ENCODE measurements around the gene EEA1.

EEA1 gene

GRCh38 chr12:92844151-92844763, 84.8 kb downstream of the EEA1 start:
- Histone ChIP-seq H3K27ac (ENCODE audit: low read depth, low read length) (no peak overlapping the region), H3K9ac (ENCODE audit: low read length in 5 of 5) (no peak overlapping the region), H3K36me3 (ENCODE audit: control insufficient read depth in 5 of 5, insufficient read depth in 5 of 5, low read length in 5 of 5) (peaks cover 3 to 19% (median 10%) of the 10 kb centered on the region in 5 donors), H3K4me1 (ENCODE audit: control insufficient read depth in 5 of 5, insufficient read depth in 5 of 5, low read length in 5 of 5) (peaks cover 0 to 12% (median 0%) of the 10 kb centered on the region in 5 donors), H3K4me3 (ENCODE audit: low read depth in 1 of 5, low read length in 5 of 5) (no peak overlapping the region), H3K27me3 (ENCODE audit: control insufficient read depth in 5 of 5, insufficient read depth in 4 of 5, low read length in 5 of 5) (no peaks in the 10 kb centered on the region), H3K9me3 (ENCODE audit: control insufficient read depth in 5 of 5, low read length in 5 of 5) (peaks cover 0 to 3% (median 0%) of the 10 kb centered on the region in 5 donors)

DNA sequence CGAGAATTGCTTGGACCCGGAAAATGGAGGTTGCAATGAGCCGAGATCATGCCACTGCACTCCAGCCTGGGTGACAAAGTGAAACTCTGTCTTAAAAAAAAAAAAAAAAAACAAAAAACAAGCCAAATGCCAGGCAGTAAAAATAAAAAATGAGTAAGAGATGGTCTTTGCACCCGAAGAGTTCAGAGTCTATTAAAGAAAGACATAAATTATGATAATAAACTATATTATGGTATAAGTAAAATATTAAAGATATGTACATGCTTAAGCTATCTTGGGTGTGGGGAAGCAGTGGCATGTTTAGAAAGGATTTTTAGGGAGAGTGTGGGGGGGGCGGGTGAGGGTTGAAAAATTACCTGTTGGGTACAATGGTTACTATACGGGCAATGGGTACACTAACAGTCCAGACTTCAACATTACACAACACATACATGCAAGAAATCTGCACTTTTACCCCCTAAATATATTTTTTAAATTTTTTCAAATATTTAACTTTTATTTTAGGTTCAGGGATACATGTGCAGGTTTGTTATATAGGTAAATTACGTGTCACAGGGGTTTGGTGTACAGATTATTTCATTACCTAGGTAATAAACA, 99.3 kb downstream of the EEA1 start:
- H3K9ac ChIP-seq (ENCODE audit: low read length in 5 of 5) = no peak overlapping the region
- H3K4me3 ChIP-seq (ENCODE audit: low read depth in 1 of 5, low read length in 5 of 5) = no peak overlapping the region
- no peaks in the 10 kb centered on the region for H3K4me1 ChIP-seq (ENCODE audit: control insufficient read depth in 5 of 5, insufficient read depth in 5 of 5, low read length in 5 of 5)
- no peaks in the 10 kb centered on the region for H3K27me3 ChIP-seq (ENCODE audit: control insufficient read depth in 5 of 5, insufficient read depth in 4 of 5, low read length in 5 of 5)
- H3K9me3 ChIP-seq (ENCODE audit: control insufficient read depth in 5 of 5, low read length in 5 of 5) = no peaks in the 10 kb centered on the region
- no peak overlapping the region for H3K27ac ChIP-seq (ENCODE audit: low read depth, low read length)
- H3K36me3 ChIP-seq (ENCODE audit: control insufficient read depth in 5 of 5, insufficient read depth in 5 of 5, low read length in 5 of 5) = peaks cover 8 to 35% (median 26%) of the 10 kb centered on the region in 5 donors

DNA sequence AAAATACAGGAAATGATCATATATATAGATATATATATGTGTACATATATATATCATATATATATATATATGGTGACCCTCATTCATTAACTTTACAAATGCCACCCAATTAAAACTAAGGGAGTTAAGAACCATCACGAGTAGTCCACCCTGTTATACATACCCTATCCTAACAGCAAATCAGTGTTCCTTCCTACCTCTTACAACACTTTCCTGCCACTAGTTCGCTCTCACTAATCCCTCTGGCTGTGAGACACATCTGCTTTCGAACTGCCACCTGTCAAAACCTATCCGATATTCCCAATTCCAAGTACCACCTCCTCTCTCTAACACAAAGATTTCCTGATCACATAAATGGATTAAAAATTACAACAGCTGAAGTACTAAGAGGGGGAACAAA, 100.5 kb downstream of the EEA1 start:
- Histone ChIP-seq H3K9me3 (ENCODE audit: control insufficient read depth in 5 of 5, low read length in 5 of 5) (no peaks in the 10 kb centered on the region), H3K4me3 (ENCODE audit: low read depth in 1 of 5, low read length in 5 of 5) (no peak overlapping the region), H3K4me1 (ENCODE audit: control insufficient read depth in 5 of 5, insufficient read depth in 5 of 5, low read length in 5 of 5) (no peaks in the 10 kb centered on the region), H3K36me3 (ENCODE audit: control insufficient read depth in 5 of 5, insufficient read depth in 5 of 5, low read length in 5 of 5) (peaks cover 13 to 44% (median 33%) of the 10 kb centered on the region in 5 donors), H3K27ac (ENCODE audit: low read depth, low read length) (no peak overlapping the region), H3K27me3 (ENCODE audit: control insufficient read depth in 5 of 5, insufficient read depth in 4 of 5, low read length in 5 of 5) (no peaks in the 10 kb centered on the region), H3K9ac (ENCODE audit: low read length in 5 of 5) (no peak overlapping the region)

DNA sequence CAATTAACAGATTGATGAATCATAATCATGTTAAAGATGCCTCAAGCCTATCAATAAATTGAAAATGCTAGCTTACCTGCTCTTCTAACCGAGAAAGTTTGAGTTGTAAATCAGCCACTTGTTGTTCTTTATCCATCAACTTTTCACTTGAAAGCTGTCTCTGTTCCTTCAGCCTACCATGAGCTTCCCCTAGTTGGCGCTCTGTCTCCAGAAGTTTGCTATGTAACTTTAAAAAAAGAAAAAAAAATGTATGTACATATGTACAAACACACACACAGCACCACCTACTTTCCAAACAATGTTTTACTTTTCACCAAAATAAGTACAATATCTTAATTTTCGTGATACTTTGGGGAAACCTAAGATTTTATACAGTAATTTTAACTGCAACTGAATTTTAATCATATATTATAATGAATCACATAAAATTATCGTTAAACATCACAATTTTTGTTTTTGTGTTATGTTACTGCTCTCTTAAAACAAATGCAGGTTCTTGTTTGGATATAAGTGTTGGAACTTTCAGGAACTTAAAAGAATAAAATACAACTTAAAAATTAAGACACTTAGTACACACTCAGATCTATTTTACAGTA, 101.2 kb downstream of the EEA1 start:
- Histone ChIP-seq H3K9ac (ENCODE audit: low read length in 5 of 5) (no peak overlapping the region), H3K4me1 (ENCODE audit: control insufficient read depth in 5 of 5, insufficient read depth in 5 of 5, low read length in 5 of 5) (no peaks in the 10 kb centered on the region), H3K9me3 (ENCODE audit: control insufficient read depth in 5 of 5, low read length in 5 of 5) (no peaks in the 10 kb centered on the region), H3K36me3 (ENCODE audit: control insufficient read depth in 5 of 5, insufficient read depth in 5 of 5, low read length in 5 of 5) (peaks cover 13 to 46% (median 28%) of the 10 kb centered on the region in 5 donors), H3K27me3 (ENCODE audit: control insufficient read depth in 5 of 5, insufficient read depth in 4 of 5, low read length in 5 of 5) (no peaks in the 10 kb centered on the region), H3K4me3 (ENCODE audit: low read depth in 1 of 5, low read length in 5 of 5) (no peak overlapping the region), H3K27ac (ENCODE audit: low read depth, low read length) (no peak overlapping the region)

- no peak overlapping the region for H3K27ac ChIP-seq (ENCODE audit: low read depth, low read length)
- H3K4me3 ChIP-seq (ENCODE audit: low read depth in 1 of 5, low read length in 5 of 5) = no peak overlapping the region
- H3K9me3 ChIP-seq (ENCODE audit: control insufficient read depth in 5 of 5, low read length in 5 of 5) = no peaks in the 10 kb centered on the region
- peaks cover 16 to 40% (median 28%) of the 10 kb centered on the region in 5 donors for H3K36me3 ChIP-seq (ENCODE audit: control insufficient read depth in 5 of 5, insufficient read depth in 5 of 5, low read length in 5 of 5)
- H3K4me1 ChIP-seq (ENCODE audit: control insufficient read depth in 5 of 5, insufficient read depth in 5 of 5, low read length in 5 of 5) = no peaks in the 10 kb centered on the region
- no peak overlapping the region for H3K9ac ChIP-seq (ENCODE audit: low read length in 5 of 5)
- H3K27me3 ChIP-seq (ENCODE audit: control insufficient read depth in 5 of 5, insufficient read depth in 4 of 5, low read length in 5 of 5) = no peaks in the 10 kb centered on the region
These were observed 108.0 kb downstream of the EEA1 start for GRCh38 chr12:92821142-92821541.

GRCh38 chr12:92814584-92814983, 114.5 kb downstream of the EEA1 start:
- Histone ChIP-seq H3K9ac (ENCODE audit: low read length in 5 of 5) (no peak overlapping the region), H3K9me3 (ENCODE audit: control insufficient read depth in 5 of 5, low read length in 5 of 5) (no peaks in the 10 kb centered on the region), H3K4me3 (ENCODE audit: low read depth in 1 of 5, low read length in 5 of 5) (no peak overlapping the region), H3K27ac (ENCODE audit: low read depth, low read length) (no peak overlapping the region), H3K36me3 (ENCODE audit: control insufficient read depth in 5 of 5, insufficient read depth in 5 of 5, low read length in 5 of 5) (peaks cover 11 to 51% (median 30%) of the 10 kb centered on the region in 5 donors), H3K27me3 (ENCODE audit: control insufficient read depth in 5 of 5, insufficient read depth in 4 of 5, low read length in 5 of 5) (no peaks in the 10 kb centered on the region), H3K4me1 (ENCODE audit: control insufficient read depth in 5 of 5, insufficient read depth in 5 of 5, low read length in 5 of 5) (no peaks in the 10 kb centered on the region)

DNA sequence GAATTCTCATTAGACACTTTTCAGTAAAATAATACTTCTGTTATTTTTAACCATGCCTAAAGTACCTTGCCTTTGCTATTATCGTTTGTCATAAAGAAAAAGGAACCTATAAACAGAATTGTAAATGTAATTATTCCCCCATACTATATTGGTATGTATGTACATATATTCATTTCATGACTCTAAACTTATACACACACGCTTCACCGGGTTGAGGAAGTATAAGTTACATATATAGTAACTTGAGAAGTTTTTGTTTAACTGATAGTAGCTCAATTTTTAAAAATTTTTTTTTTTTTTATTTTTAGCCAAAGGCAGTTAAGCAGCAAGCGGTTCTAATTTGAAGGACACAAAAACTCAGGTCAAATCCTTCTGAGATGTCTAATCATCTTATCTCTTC, 118.7 kb downstream of the EEA1 start:
- Histone ChIP-seq H3K4me3 (ENCODE audit: low read depth in 1 of 5, low read length in 5 of 5) (no peak overlapping the region), H3K36me3 (ENCODE audit: control insufficient read depth in 5 of 5, insufficient read depth in 5 of 5, low read length in 5 of 5) (peaks cover 21 to 51% (median 26%) of the 10 kb centered on the region in 5 donors), H3K9ac (ENCODE audit: low read length in 5 of 5) (no peak overlapping the region), H3K27ac (ENCODE audit: low read depth, low read length) (no peak overlapping the region), H3K9me3 (ENCODE audit: control insufficient read depth in 5 of 5, low read length in 5 of 5) (no peaks in the 10 kb centered on the region), H3K4me1 (ENCODE audit: control insufficient read depth in 5 of 5, insufficient read depth in 5 of 5, low read length in 5 of 5) (no peaks in the 10 kb centered on the region), H3K27me3 (ENCODE audit: control insufficient read depth in 5 of 5, insufficient read depth in 4 of 5, low read length in 5 of 5) (no peaks in the 10 kb centered on the region)

DNA sequence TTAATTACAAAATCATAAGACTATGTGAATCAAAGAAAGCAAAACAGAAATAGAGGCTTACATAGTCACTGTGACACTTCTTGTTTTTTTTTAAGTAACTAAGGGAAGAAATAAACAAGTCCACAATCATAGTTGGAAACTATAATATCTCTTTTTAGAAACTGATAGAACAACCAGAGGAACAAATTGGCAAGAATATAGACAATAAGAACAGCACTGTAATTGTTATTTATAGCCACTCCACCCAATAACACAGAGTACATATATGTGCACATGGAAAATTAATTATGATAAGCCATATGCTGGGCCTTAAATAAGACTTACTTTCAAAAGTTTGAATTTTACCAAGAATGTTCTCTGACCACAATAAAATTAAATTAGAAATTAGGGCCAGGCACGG, 125.2 kb downstream of the EEA1 start:
- H3K27ac ChIP-seq (ENCODE audit: low read depth, low read length) = no peak overlapping the region
- H3K9me3 ChIP-seq (ENCODE audit: control insufficient read depth in 5 of 5, low read length in 5 of 5) = no peaks in the 10 kb centered on the region
- H3K9ac ChIP-seq (ENCODE audit: low read length in 5 of 5) = no peak overlapping the region
- H3K36me3 ChIP-seq (ENCODE audit: control insufficient read depth in 5 of 5, insufficient read depth in 5 of 5, low read length in 5 of 5) = peaks cover 24 to 47% (median 31%) of the 10 kb centered on the region in 5 donors
- H3K27me3 ChIP-seq (ENCODE audit: control insufficient read depth in 5 of 5, insufficient read depth in 4 of 5, low read length in 5 of 5) = no peaks in the 10 kb centered on the region
- peaks cover 0 to 3% (median 0%) of the 10 kb centered on the region in 5 donors for H3K4me1 ChIP-seq (ENCODE audit: control insufficient read depth in 5 of 5, insufficient read depth in 5 of 5, low read length in 5 of 5)
- H3K4me3 ChIP-seq (ENCODE audit: low read depth in 1 of 5, low read length in 5 of 5) = no peak overlapping the region

DNA sequence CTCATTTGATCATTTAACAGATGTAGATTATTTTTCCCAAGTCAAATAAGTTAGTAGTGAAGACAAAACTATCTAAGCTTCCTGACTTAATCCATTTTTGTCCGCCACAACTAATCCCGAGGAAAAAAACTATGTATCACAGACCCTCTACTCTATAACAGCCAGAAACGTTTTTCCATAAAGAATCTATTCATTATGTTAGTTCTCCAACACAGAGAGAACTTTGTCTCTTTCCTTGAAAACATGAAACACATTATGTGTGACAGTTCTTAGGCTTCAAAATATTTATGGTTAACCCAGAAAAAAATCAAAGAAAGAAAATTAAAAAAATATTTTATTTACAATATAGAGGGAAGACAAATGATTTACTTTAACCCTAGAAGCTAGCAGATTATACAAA, 126.2 kb downstream of the EEA1 start:
- Histone ChIP-seq H3K27ac (ENCODE audit: low read depth, low read length) (no peak overlapping the region), H3K4me3 (ENCODE audit: low read depth in 1 of 5, low read length in 5 of 5) (no peak overlapping the region), H3K4me1 (ENCODE audit: control insufficient read depth in 5 of 5, insufficient read depth in 5 of 5, low read length in 5 of 5) (peaks cover 0 to 3% (median 0%) of the 10 kb centered on the region in 5 donors), H3K27me3 (ENCODE audit: control insufficient read depth in 5 of 5, insufficient read depth in 4 of 5, low read length in 5 of 5) (no peaks in the 10 kb centered on the region), H3K36me3 (ENCODE audit: control insufficient read depth in 5 of 5, insufficient read depth in 5 of 5, low read length in 5 of 5) (peaks cover 22 to 48% (median 30%) of the 10 kb centered on the region in 5 donors), H3K9me3 (ENCODE audit: control insufficient read depth in 5 of 5, low read length in 5 of 5) (no peaks in the 10 kb centered on the region), H3K9ac (ENCODE audit: low read length in 5 of 5) (no peak overlapping the region)

- Histone ChIP-seq H3K9me3 (ENCODE audit: control insufficient read depth in 5 of 5, low read length in 5 of 5) (no peaks in the 10 kb centered on the region), H3K4me3 (ENCODE audit: low read depth in 1 of 5, low read length in 5 of 5) (no peak overlapping the region), H3K4me1 (ENCODE audit: control insufficient read depth in 5 of 5, insufficient read depth in 5 of 5, low read length in 5 of 5) (no peaks in the 10 kb centered on the region), H3K27ac (ENCODE audit: low read depth, low read length) (no peak overlapping the region), H3K27me3 (ENCODE audit: control insufficient read depth in 5 of 5, insufficient read depth in 4 of 5, low read length in 5 of 5) (no peaks in the 10 kb centered on the region), H3K9ac (ENCODE audit: low read length in 5 of 5) (no peak overlapping the region), H3K36me3 (ENCODE audit: control insufficient read depth in 5 of 5, insufficient read depth in 5 of 5, low read length in 5 of 5) (peaks cover 11 to 42% (median 16%) of the 10 kb centered on the region in 5 donors)
These were observed 132.4 kb downstream of the EEA1 start for GRCh38 chr12:92796650-92797049.
